SK-N-SH (cell line): ENCODE data around the gene IPO11. TPM values are rescaled to one million over a fixed set of nuclear protein-coding genes. Genes with fewer than 3 reads are reported as not detected.

ENCODE experiments used
- CTCF ChIA-PET: fragments of 300-600, 350-600 bp; formaldehyde crosslinking; extraction: SDS; loops from one replicate; lab custom pipeline; 2021; lab: Yijun Ruan, JAX
- POLR2A ChIA-PET: fragments of 350-600 bp; sonication (Branson Sonifier 250); formaldehyde crosslinking; extraction: SDS; loops from one replicate; lab custom pipeline; 2020; ENCODE audit warnings: antibody characterized with exemption, inconsistent platforms; lab: Yijun Ruan, JAX
- DNase-seq: peaks from one replicate; pipeline ENCODE4 v3.0.0; 2012
- H2AFZ ChIP-seq: fragments of 200-600 bp; sonication (generic); 2 replicates; pipeline ENCODE4 v1.8.1; 2016; ENCODE audit warnings: antibody characterized with exemption, mild to moderate bottlenecking, low read depth
- H3F3A ChIP-seq: fragments of 200-600 bp; sonication (generic); replicated peaks from 2 replicates; pipeline ENCODE3; 2016; ENCODE audit warnings: antibody characterized with exemption, mild to moderate bottlenecking; ENCODE audit not compliant: insufficient read depth
- H3K27ac ChIP-seq, 2 experiments: fragments of 200-500 bp in 1 of 2; fragments of 200-600 bp in 1 of 2; sonication (Bioruptor generic) in 1 of 2; sonication (generic), shearing (Covaris generic) in 1 of 2; 2 replicates each; pipeline versions ENCODE4 v1.5.1 to v1.6.1; 2014 to 2016; ENCODE audit warnings: low read depth in 2 of 2, inconsistent platforms in 1 of 2, low read length in 1 of 2, mild to moderate bottlenecking in 1 of 2, mixed read lengths in 1 of 2
- H3K27me3 ChIP-seq: fragments of 200-600 bp; sonication (generic), shearing (Covaris generic); 2 replicates; pipeline ENCODE4 v1.6.1; 2016; ENCODE audit warnings: mixed run types; ENCODE audit not compliant: insufficient read depth
- H3K36me3 ChIP-seq, 2 experiments: fragments of 200-500 bp in 1 of 2; fragments of 200-600 bp in 1 of 2; sonication (Bioruptor generic) in 1 of 2; sonication (generic) in 1 of 2; replicated peaks in 1 of 2; 2 replicates each; pipeline versions ENCODE3 to v1.5.1; 2014 to 2016; ENCODE audit warnings: low read length in 1 of 2, mild to moderate bottlenecking in 1 of 2; ENCODE audit not compliant: insufficient read depth in 2 of 2, control insufficient read depth in 1 of 2
- H3K4me1 ChIP-seq, 2 experiments: fragments of 200-500 bp in 1 of 2; fragments of 200-600 bp in 1 of 2; sonication (Bioruptor generic) in 1 of 2; sonication (generic), shearing (Covaris generic) in 1 of 2; 2 replicates each; pipeline versions ENCODE4 v1.5.1 to v1.6.1; 2014 to 2016; ENCODE audit warnings: low read depth in 1 of 2, low read length in 1 of 2, mixed run types in 1 of 2; ENCODE audit not compliant: insufficient read depth in 2 of 2, control insufficient read depth in 1 of 2
- H3K4me2 ChIP-seq: fragments of 200-600 bp; sonication (generic), shearing (Covaris generic); 2 replicates; pipeline ENCODE4 v1.6.1; 2017; ENCODE audit warnings: mixed run types
- H3K4me3 ChIP-seq, 2 experiments: fragments of 200-500 bp in 1 of 2; fragments of 200-600 bp in 1 of 2; sonication (Bioruptor generic) in 1 of 2; sonication (generic), shearing (Covaris generic) in 1 of 2; 2 replicates each; pipeline versions ENCODE4 v1.5.1 to v1.8.1; 2014 to 2016; ENCODE audit warnings: low read depth in 2 of 2, inconsistent platforms in 1 of 2, low read length in 1 of 2, mild to moderate bottlenecking in 1 of 2, mixed read lengths in 1 of 2, moderate library complexity in 1 of 2
- H3K79me2 ChIP-seq: fragments of 200-600 bp; sonication (generic); 2 replicates; pipeline ENCODE4 v1.8.1; 2017; ENCODE audit warnings: mild to moderate bottlenecking; ENCODE audit not compliant: insufficient read depth
- H3K9ac ChIP-seq: fragments of 200-600 bp; sonication (generic); 2 replicates; pipeline ENCODE4 v1.6.1; 2017; ENCODE audit warnings: mixed run types
- H3K9me2 ChIP-seq: fragments of 200-600 bp; sonication (generic); 2 replicates; pipeline ENCODE4 v1.6.1; 2017; ENCODE audit warnings: mixed run types
- H3K9me3 ChIP-seq: fragments of 200-600 bp; sonication (generic); 2 replicates; pipeline ENCODE4 v1.6.1; 2017; ENCODE audit warnings: mixed run types, mild to moderate bottlenecking, moderate library complexity
- H4K20me1 ChIP-seq: fragments of 200-600 bp; sonication (generic); 2 replicates; pipeline ENCODE4 v1.6.1; 2017; ENCODE audit warnings: mild to moderate bottlenecking, mixed run types; ENCODE audit not compliant: insufficient read depth
- CHD2 ChIP-seq: fragments of 150-350 bp; IDR thresholded peaks from 2 replicates; pipeline ENCODE4 v1.6.1; 2018; ENCODE audit warnings: low read length; ENCODE audit not compliant: partially characterized antibody
- CTCF ChIP-seq: fragments of 200-600 bp; sonication (generic); IDR thresholded peaks from 2 replicates; pipeline ENCODE4 v1.6.1; 2017; ENCODE audit warnings: antibody characterized with exemption, mild to moderate bottlenecking, moderate library complexity
- ELF1 ChIP-seq: IDR thresholded peaks from 2 replicates; pipeline ENCODE4 v1.4.0; 2012
- EP300 ChIP-seq, 2 experiments: IDR thresholded peaks; 2 replicates each; pipeline versions ENCODE4 v1.4.0 to v1.6.1; 2012; ENCODE audit warnings: borderline replicate concordance in 1 of 2, low read depth in 1 of 2, low read length in 1 of 2
- FOSL2 ChIP-seq: IDR thresholded peaks from 2 replicates; pipeline ENCODE4 v1.4.0; 2012; ENCODE audit warnings: low read depth, mild to moderate bottlenecking, moderate library complexity, borderline replicate concordance
- FOXM1 ChIP-seq: IDR thresholded peaks from 2 replicates; pipeline ENCODE4 v1.4.0; 2012; ENCODE audit warnings: low read depth, mild to moderate bottlenecking
- GABPA ChIP-seq: IDR thresholded peaks from 2 replicates; pipeline ENCODE4 v1.4.0; 2012; ENCODE audit warnings: low read depth, mild to moderate bottlenecking
- JUND ChIP-seq: IDR thresholded peaks from 2 replicates; pipeline ENCODE4 v1.4.0; 2012
- MAX ChIP-seq: IDR thresholded peaks from 2 replicates; pipeline ENCODE4 v1.4.0; 2012; ENCODE audit warnings: low read depth
- NFIC ChIP-seq: IDR thresholded peaks from 2 replicates; pipeline ENCODE4 v1.4.0; 2012; ENCODE audit warnings: borderline replicate concordance
- NRF1 ChIP-seq: IDR thresholded peaks from 2 replicates; pipeline ENCODE4 v1.6.1; 2012; ENCODE audit warnings: low read depth, mild to moderate bottlenecking, low read length
- PBX3 ChIP-seq: IDR thresholded peaks from 2 replicates; pipeline ENCODE4; 2012
- POLR2AphosphoS5 ChIP-seq: IDR thresholded peaks from 2 replicates; pipeline ENCODE4 v1.6.1; 2012; ENCODE audit warnings: low read depth, low read length
- RAD21 ChIP-seq: IDR thresholded peaks from 2 replicates; pipeline ENCODE4 v1.6.1; 2012; ENCODE audit warnings: mild to moderate bottlenecking, low read length
- RXRA ChIP-seq: IDR thresholded peaks from 2 replicates; pipeline ENCODE4 v1.4.0; 2012; ENCODE audit warnings: low read depth, mild to moderate bottlenecking, borderline replicate concordance
- SIN3A ChIP-seq: IDR thresholded peaks from 2 replicates; pipeline ENCODE4 v1.6.1; 2012; ENCODE audit warnings: low read depth, mild to moderate bottlenecking, low read length, moderate library complexity, borderline replicate concordance
- TAF1 ChIP-seq: IDR thresholded peaks from 2 replicates; pipeline ENCODE4 v1.6.1; 2012; ENCODE audit warnings: low read depth, mild to moderate bottlenecking, low read length, moderate library complexity, borderline replicate concordance
- TCF12 ChIP-seq: IDR thresholded peaks from 2 replicates; pipeline ENCODE4 v1.4.0; 2012
- YY1 ChIP-seq: IDR thresholded peaks from 2 replicates; pipeline ENCODE4 v1.4.0; 2012; ENCODE audit warnings: low read depth, mild to moderate bottlenecking
- ZBTB33 ChIP-seq: IDR thresholded peaks from 2 replicates; pipeline ENCODE4 v1.4.0; 2012; ENCODE audit warnings: low read depth, borderline replicate concordance
- WGBS: methylation state at CpG from one replicate; pipeline ENCODE4 v1.1.6; 2017; ENCODE audit warnings: low lambda C conversion rate; 5-methylcytosine and 5-hydroxymethylcytosine counted together
- polyA plus RNA-seq, 3 experiments: library from polyadenylated mRNA; depleted of rRNA; stranded (reverse); fragments of >200 nt; gene quantifications; 2 replicates each; pipeline ENCODE4 v1.2.3, GENCODE V29; 2012
- TF ChIP-seq, protein P1 (sequence below): fragments of 150-350 bp; IDR thresholded peaks from 2 replicates; pipeline ENCODE4 v1.6.1; 2017; ENCODE audit warnings: antibody characterized with exemption, low read length, low read depth, borderline replicate concordance

IPO11 gene
- polyA plus RNA-seq, 1 of the 3 experiments (the other 2 are of a cell fraction) = 8.1 TPM

DNA sequence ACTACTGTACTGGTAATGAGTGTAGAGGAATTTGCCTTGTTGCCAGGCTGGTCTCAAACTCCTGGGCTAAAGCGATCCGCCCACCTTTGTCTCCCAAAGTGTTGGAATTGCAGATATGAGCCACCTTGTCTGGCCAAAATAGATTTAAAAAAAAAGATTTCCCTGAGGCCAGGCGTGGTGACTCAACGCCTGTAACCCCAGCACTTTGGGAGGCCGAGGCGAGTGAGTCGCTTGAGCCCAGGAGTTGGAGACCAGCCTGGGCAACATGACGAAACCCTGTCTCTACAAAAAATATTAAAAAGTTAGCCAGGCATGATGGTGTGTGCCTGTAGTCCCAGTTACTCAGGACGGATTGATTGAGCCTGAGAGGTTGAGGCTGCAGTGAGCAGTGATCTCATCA lies 62.5 kb downstream of the IPO11 start:
- Histone ChIP-seq H3K4me1 (0 out of 4 replicates have a peak, but pooled peaks cover 0 to 5% of the 10 kb centered on the region in 2 experiments), H3K4me2 (0 out of 2 replicates have a peak overlapping the region, but pooled peaks have one; percentile 38), H3K27ac (peak overlapping the region in 1 of 2 experiments; percentile 49; a peak in 2 of 4 replicates), H3K9me2 (no peaks in the 10 kb centered on the region), H3K4me3 (no peak overlapping the region), H3K9me3 (no peaks in the 10 kb centered on the region), H3K36me3 (peaks cover 8 to 34% of the 10 kb centered on the region in 2 experiments), H3K9ac (no peak overlapping the region), H4K20me1 (no peaks in the 10 kb centered on the region), H3F3A (peaks cover 14% of the 10 kb centered on the region), H2AFZ (no peak overlapping the region), H3K79me2 (no peaks in the 10 kb centered on the region; the same call in 1 of the 2 replicates), H3K27me3 (no peaks in the 10 kb centered on the region)
- 38% methylated on average over 9 of the region's 9 CpGs for WGBS
- TF ChIP-seq YY1 = no peak
- no peak for TF ChIP-seq POLR2AphosphoS5
- peak; percentile 50 for TF ChIP-seq PBX3
- TF ChIP-seq CHD2 = no peak
- TF ChIP-seq JUND = peak; percentile 22; the same call in 1 of the 2 replicates
- no peak for TF ChIP-seq CTCF
- TF ChIP-seq FOXM1 = no peak
- TF ChIP-seq FOSL2 = peak; percentile 72; the same call in 1 of the 2 replicates
- TF ChIP-seq RXRA = peak; percentile 43; the same call in 1 of the 2 replicates
- TF ChIP-seq, protein P1, sequence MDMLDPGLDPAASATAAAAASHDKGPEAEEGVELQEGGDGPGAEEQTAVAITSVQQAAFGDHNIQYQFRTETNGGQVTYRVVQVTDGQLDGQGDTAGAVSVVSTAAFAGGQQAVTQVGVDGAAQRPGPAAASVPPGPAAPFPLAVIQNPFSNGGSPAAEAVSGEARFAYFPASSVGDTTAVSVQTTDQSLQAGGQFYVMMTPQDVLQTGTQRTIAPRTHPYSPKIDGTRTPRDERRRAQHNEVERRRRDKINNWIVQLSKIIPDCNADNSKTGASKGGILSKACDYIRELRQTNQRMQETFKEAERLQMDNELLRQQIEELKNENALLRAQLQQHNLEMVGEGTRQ = no peak
- TF ChIP-seq NFIC = peak; percentile 27; the same call in 1 of the 2 replicates
- peak; percentile 28; the same call in 1 of the 2 replicates for TF ChIP-seq TCF12
- DNase-seq = no peak
- POLR2A ChIA-PET = no interaction called here
- CTCF ChIA-PET = interaction anchor here (0.9 to 4.6 kb wide), 3 partner anchors 10 to 31 kb away, joined by 3 to 23 read pairs (median 4); no protein-coding TSS in a partner anchor

GRCh38 chr5:62477801-62478200 lies 65.2 kb downstream of the IPO11 start:
- H3K27ac ChIP-seq = no peak overlapping the region
- H3K27me3 ChIP-seq = no peaks in the 10 kb centered on the region
- H3K4me1 ChIP-seq = 0 out of 4 replicates have a peak, but pooled peaks cover 0 to 3% of the 10 kb centered on the region in 2 experiments
- no peak overlapping the region for H3K4me3 ChIP-seq
- ChIA-PET POLR2A (no interaction called here), CTCF (interaction anchor here (1.1 kb wide), 1 partner anchor 301 kb away, joined by 4 read pairs; no protein-coding TSS in a partner anchor)
- H4K20me1 ChIP-seq = no peaks in the 10 kb centered on the region
- H3K9me3 ChIP-seq = no peaks in the 10 kb centered on the region
- H3K9ac ChIP-seq = no peak overlapping the region
- peaks cover 13% of the 10 kb centered on the region for H3F3A ChIP-seq
- no peak overlapping the region for H2AFZ ChIP-seq
- H3K36me3 ChIP-seq = peaks cover 5 to 18% of the 10 kb centered on the region in 2 experiments
- no peak overlapping the region for H3K4me2 ChIP-seq
- no peaks in the 10 kb centered on the region for H3K9me2 ChIP-seq
- WGBS = 39% methylated on average over 2 of the region's 2 CpGs
- no peak for DNase-seq
- H3K79me2 ChIP-seq = no peaks in the 10 kb centered on the region; the same call in 1 of the 2 replicates
- TF ChIP-seq GABPA = no peak
- TF ChIP-seq MAX = no peak
- TF ChIP-seq TAF1 = no peak
- TF ChIP-seq ZBTB33 = no peak
- TF ChIP-seq YY1 = no peak
- TF ChIP-seq SIN3A = no peak
- TF ChIP-seq NRF1 = no peak
- no peak for TF ChIP-seq RAD21
- TF ChIP-seq PBX3 = no peak
- no peak for TF ChIP-seq ELF1
- no peak for TF ChIP-seq EP300 (IDR thresholded peaks at IDR 0.05; ENCODE audit: borderline replicate concordance in 1 of 2, low read depth in 1 of 2, low read length in 1 of 2)
- no peak for TF ChIP-seq RXRA
- TF ChIP-seq JUND = no peak
